ENCODE data around the gene SMCHD1.

GRCh38 chr18:2618009-2618408 is 37.5 kb upstream of the SMCHD1 start:
- TF ChIP-seq, protein P1, sequence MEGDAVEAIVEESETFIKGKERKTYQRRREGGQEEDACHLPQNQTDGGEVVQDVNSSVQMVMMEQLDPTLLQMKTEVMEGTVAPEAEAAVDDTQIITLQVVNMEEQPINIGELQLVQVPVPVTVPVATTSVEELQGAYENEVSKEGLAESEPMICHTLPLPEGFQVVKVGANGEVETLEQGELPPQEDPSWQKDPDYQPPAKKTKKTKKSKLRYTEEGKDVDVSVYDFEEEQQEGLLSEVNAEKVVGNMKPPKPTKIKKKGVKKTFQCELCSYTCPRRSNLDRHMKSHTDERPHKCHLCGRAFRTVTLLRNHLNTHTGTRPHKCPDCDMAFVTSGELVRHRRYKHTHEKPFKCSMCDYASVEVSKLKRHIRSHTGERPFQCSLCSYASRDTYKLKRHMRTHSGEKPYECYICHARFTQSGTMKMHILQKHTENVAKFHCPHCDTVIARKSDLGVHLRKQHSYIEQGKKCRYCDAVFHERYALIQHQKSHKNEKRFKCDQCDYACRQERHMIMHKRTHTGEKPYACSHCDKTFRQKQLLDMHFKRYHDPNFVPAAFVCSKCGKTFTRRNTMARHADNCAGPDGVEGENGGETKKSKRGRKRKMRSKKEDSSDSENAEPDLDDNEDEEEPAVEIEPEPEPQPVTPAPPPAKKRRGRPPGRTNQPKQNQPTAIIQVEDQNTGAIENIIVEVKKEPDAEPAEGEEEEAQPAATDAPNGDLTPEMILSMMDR (conservative IDR thresholded peaks at IDR 0.05; ENCODE audit: low read depth in 2 of 2), result no peak
- no peak for TF ChIP-seq REST (IDR thresholded peaks at IDR 0.05; ENCODE audit: unreplicated experiment)
- no peak for TF ChIP-seq POLR2AphosphoS5 (IDR thresholded peaks at IDR 0.05; ENCODE audit: low read depth)
- TF ChIP-seq EZH2 (IDR thresholded peaks at IDR 0.05; ENCODE audit: low read depth, unreplicated experiment), result no peak
- no peak for TF ChIP-seq EZH2phosphoT487 (IDR thresholded peaks at IDR 0.05; ENCODE audit: unreplicated experiment)
- TF ChIP-seq JUNB (IDR thresholded peaks at IDR 0.05; ENCODE audit: unreplicated experiment), result no peak
- TF ChIP-seq, protein P2, sequence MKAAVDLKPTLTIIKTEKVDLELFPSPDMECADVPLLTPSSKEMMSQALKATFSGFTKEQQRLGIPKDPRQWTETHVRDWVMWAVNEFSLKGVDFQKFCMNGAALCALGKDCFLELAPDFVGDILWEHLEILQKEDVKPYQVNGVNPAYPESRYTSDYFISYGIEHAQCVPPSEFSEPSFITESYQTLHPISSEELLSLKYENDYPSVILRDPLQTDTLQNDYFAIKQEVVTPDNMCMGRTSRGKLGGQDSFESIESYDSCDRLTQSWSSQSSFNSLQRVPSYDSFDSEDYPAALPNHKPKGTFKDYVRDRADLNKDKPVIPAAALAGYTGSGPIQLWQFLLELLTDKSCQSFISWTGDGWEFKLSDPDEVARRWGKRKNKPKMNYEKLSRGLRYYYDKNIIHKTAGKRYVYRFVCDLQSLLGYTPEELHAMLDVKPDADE (IDR thresholded peaks at IDR 0.05), result no peak
- TF ChIP-seq CREB1 (CRISPR knock-in tag; IDR thresholded peaks at IDR 0.05; ENCODE audit: low read depth), result no peak
- no peak for TF ChIP-seq ZNF462 (CRISPR knock-in tag; IDR thresholded peaks at IDR 0.05)
- TF ChIP-seq NANOG (IDR thresholded peaks at IDR 0.05; ENCODE audit: borderline replicate concordance), result no peak
- no peak for TF ChIP-seq ZNF331 (CRISPR knock-in tag; IDR thresholded peaks at IDR 0.05; ENCODE audit: low read depth)
- TF ChIP-seq ZNF114 (CRISPR knock-in tag; IDR thresholded peaks at IDR 0.05), result no peak
- TF ChIP-seq STAT1 (IDR thresholded peaks at IDR 0.05; ENCODE audit: unreplicated experiment), result no peak
